K562 (cell line): ENCODE measurements around the gene CLEC2L. TPM values are rescaled to one million over a fixed set of nuclear protein-coding genes. Genes with fewer than 3 reads are reported as not detected.

Source experiments
- CC2D1A ChIP-seq: fragments of 450-650 bp; IDR thresholded peaks from 2 replicates; pipeline ENCODE4 v1.6.1; 2017; ENCODE audit warnings: mild to moderate bottlenecking
- EZH2 ChIP-seq: IDR thresholded peaks from 2 replicates; pipeline ENCODE4 v1.6.1; 2012; ENCODE audit warnings: low read depth, mild to moderate bottlenecking, inconsistent platforms, low read length, borderline replicate concordance
- MBD2 ChIP-seq: sonication (generic); IDR thresholded peaks from 2 replicates; pipeline ENCODE4 v1.6.1; 2016; ENCODE audit warnings: low read depth, borderline replicate concordance
- OTX1 ChIP-seq: fragments of 450-650 bp; formaldehyde crosslinking; IDR thresholded peaks from 2 replicates; pipeline ENCODE4 v1.4.0; 2022; ENCODE audit warnings: mild to moderate bottlenecking
- PRMT5 ChIP-seq: sonication (generic); formaldehyde crosslinking; IDR thresholded peaks from 2 replicates; pipeline ENCODE4 v1.5.0; 2020; ENCODE audit warnings: missing genetic modification reagents
- RBM39 ChIP-seq: fragments of 200-400 bp; formaldehyde crosslinking; optimal IDR thresholded peaks from 2 replicates; pipeline ENCODE3; 2018; ENCODE audit warnings: low read depth, low read length
- TAF7 ChIP-seq: fragments of 450-650 bp; IDR thresholded peaks from 2 replicates; pipeline ENCODE4 v1.6.1; 2016; ENCODE audit warnings: missing genetic modification characterization, missing compliant biosample characterization
- TAL1 ChIP-seq: fragments of 450-650 bp; IDR thresholded peaks from 2 replicates; pipeline ENCODE4 v1.6.1; 2016; ENCODE audit warnings: mild to moderate bottlenecking
- YY1 ChIP-seq, 3 experiments: IDR thresholded peaks; 2 replicates each; pipeline ENCODE4 v1.6.1; 2011; ENCODE audit warnings: low read length in 2 of 3, mild to moderate bottlenecking in 2 of 3, moderate library complexity in 2 of 3, borderline replicate concordance in 1 of 3, control low read depth in 1 of 3, low read depth in 1 of 3; ENCODE audit not compliant: insufficient read depth in 3 of 3, insufficient replicate concordance in 2 of 3, control insufficient read depth in 1 of 3, insufficient read length in 1 of 3; ENCODE audit errors: extremely low read depth in 1 of 3
- ZNF695 ChIP-seq: fragments of 450-650 bp; formaldehyde crosslinking; IDR thresholded peaks from 2 replicates; pipeline ENCODE4 v1.4.0; 2020; ENCODE audit warnings: mild to moderate bottlenecking, moderate library complexity
- polyA plus RNA-seq, 8 experiments: library from polyadenylated mRNA; depleted of rRNA in 4 of 8; stranded (reverse) in 5 of 8; unstranded in 3 of 8; fragments of >200 nt; fragmentation: Nextera tagmentation in 2 of 8; fragmentation: Illumina TruSeq in 1 of 8; extraction: Ambion mirVana in 2 of 8; extraction: Trizol in 1 of 8; gene quantifications; 2 replicates each; pipeline versions ENCODE4 v1.2.1 to v1.2.3, GENCODE V29; 2011 to 2014; ENCODE audit warnings: inconsistent platforms in 1 of 8, missing spikeins in 1 of 8
- total RNA-seq, 7 experiments: library from RNA; depleted of rRNA in 6 of 7; stranded (reverse); fragments of >200 nt in 6 of 7; fragmentation: Illumina TruSeq in 2 of 7; extraction: Trizol in 2 of 7; gene quantifications; 2 replicates each; pipeline versions ENCODE4 v1.2.1 to v1.2.3, GENCODE V29; 2011 to 2021; ENCODE audit warnings: low replicate concordance in 1 of 7
- TF ChIP-seq, protein P1 (sequence below): fragments of 450-650 bp; formaldehyde crosslinking; IDR thresholded peaks from 2 replicates; pipeline ENCODE4 v1.4.0; 2020; ENCODE audit warnings: mild to moderate bottlenecking, mixed read lengths
- TF ChIP-seq, protein P2 (sequence below): fragments of 450-650 bp; IDR thresholded peaks from 2 replicates; pipeline ENCODE4 v1.6.1; 2016; ENCODE audit warnings: low read depth, mild to moderate bottlenecking, moderate library complexity
- TF ChIP-seq, protein P3 (sequence below): sonication (generic); formaldehyde crosslinking; IDR thresholded peaks from 2 replicates; pipeline ENCODE4 v1.8.1; 2023; ENCODE audit warnings: mild to moderate bottlenecking, missing genetic modification reagents
- TF ChIP-seq, protein P4 (sequence below): fragments of 250-450 bp; sonication (Bioruptor Pico); IDR thresholded peaks from 2 replicates; pipeline ENCODE4 v1.8.0; 2021; ENCODE audit warnings: borderline replicate concordance, mild to moderate bottlenecking, moderate library complexity; ENCODE audit not compliant: poor library complexity, severe bottlenecking
- TF ChIP-seq, protein P5 (sequence below): sonication (generic); formaldehyde crosslinking; IDR thresholded peaks from 2 replicates; pipeline ENCODE4 v1.8.0; 2022; ENCODE audit warnings: mild to moderate bottlenecking, missing genetic modification reagents
- TF ChIP-seq, protein P6 (sequence below): sonication (generic); formaldehyde crosslinking; IDR thresholded peaks from 2 replicates; pipeline ENCODE4 v1.9.0; 2022; ENCODE audit warnings: mild to moderate bottlenecking, missing genetic modification reagents
- TF ChIP-seq, protein P7 (sequence below): fragments of 450-650 bp; formaldehyde crosslinking; IDR thresholded peaks from 2 replicates; pipeline ENCODE4 v1.4.0; 2022; ENCODE audit warnings: missing genetic modification characterization

Gene CLEC2L
- total and polyA plus RNA-seq, 9 of the 15 experiments (the other 6 are each of a cell fraction or from before 2014, with no cell fraction given): 0.84 to 5.5 (median 1.8) TPM

DNA sequence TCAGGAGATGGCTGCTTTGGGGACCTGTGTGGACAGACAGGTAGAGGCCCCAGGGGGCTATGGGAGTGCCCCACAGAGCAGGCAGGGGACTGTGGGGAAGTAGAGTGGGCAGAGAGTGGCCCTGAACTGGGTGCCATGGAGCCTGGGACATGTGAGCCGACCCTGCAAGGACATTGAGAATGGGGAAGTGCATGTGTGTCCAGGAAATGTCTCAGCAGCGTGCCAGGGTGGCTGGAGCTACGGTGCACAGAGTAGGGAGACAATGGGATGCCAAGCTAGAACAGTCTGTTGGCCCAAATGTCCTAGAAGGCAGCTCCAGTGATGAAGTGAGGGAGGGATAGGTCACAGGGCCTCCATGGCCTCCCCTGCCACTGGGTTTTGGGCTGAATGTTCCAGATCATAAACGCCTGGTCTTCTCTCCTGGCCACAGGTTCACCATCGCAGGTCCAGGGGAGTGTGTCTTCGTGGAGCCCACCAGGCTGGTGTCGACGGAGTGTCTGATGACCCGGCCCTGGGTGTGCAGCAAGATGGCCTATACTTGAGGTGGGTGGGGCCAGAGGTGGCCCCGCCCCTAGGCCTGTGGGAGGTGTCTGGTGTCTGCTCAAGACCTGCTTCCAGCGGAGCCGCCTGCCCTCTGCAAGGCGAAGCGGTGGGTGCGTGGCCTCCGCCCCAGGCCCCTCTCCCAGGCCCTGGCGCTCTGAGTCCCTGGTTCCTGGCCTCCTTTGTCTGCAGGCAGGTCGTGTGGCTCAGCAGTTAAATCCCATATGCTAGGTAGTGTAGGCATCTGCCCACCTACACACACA lies 20.5 kb downstream of the CLEC2L start (continued):
- TF ChIP-seq RBM39 (no peak), YY1 (IDR thresholded peaks at IDR 0.05; ENCODE audit: borderline replicate concordance in 1 of 3, control insufficient read depth in 1 of 3, extremely low read depth in 1 of 3, insufficient read depth in 3 of 3, insufficient read length in 1 of 3, insufficient replicate concordance in 2 of 3, low read depth in 1 of 3, low read length in 2 of 3) (peak in 1 of 3 experiments; percentile 66), MBD2 (no peak), EZH2 (no peak; the same call in 1 of the 2 replicates), PRMT5 (CRISPR knock-in tag) (no peak), CC2D1A (no peak), ZNF695 (CRISPR knock-in tag) (no peak), TAL1 (no peak), OTX1 (CRISPR knock-in tag) (no peak), TAF7 (no peak)
- TF ChIP-seq, protein P1, sequence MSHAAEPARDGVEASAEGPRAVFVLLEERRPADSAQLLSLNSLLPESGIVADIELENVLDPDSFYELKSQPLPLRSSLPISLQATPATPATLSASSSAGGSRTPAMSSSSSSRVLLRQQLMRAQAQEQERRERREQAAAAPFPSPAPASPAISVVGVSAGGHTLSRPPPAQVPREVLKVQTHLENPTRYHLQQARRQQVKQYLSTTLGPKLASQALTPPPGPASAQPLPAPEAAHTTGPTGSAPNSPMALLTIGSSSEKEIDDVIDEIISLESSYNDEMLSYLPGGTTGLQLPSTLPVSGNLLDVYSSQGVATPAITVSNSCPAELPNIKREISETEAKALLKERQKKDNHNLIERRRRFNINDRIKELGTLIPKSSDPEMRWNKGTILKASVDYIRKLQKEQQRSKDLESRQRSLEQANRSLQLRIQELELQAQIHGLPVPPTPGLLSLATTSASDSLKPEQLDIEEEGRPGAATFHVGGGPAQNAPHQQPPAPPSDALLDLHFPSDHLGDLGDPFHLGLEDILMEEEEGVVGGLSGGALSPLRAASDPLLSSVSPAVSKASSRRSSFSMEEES: no peak
- TF ChIP-seq, protein P2, sequence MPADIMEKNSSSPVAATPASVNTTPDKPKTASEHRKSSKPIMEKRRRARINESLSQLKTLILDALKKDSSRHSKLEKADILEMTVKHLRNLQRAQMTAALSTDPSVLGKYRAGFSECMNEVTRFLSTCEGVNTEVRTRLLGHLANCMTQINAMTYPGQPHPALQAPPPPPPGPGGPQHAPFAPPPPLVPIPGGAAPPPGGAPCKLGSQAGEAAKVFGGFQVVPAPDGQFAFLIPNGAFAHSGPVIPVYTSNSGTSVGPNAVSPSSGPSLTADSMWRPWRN: no peak
- TF ChIP-seq, protein P3, sequence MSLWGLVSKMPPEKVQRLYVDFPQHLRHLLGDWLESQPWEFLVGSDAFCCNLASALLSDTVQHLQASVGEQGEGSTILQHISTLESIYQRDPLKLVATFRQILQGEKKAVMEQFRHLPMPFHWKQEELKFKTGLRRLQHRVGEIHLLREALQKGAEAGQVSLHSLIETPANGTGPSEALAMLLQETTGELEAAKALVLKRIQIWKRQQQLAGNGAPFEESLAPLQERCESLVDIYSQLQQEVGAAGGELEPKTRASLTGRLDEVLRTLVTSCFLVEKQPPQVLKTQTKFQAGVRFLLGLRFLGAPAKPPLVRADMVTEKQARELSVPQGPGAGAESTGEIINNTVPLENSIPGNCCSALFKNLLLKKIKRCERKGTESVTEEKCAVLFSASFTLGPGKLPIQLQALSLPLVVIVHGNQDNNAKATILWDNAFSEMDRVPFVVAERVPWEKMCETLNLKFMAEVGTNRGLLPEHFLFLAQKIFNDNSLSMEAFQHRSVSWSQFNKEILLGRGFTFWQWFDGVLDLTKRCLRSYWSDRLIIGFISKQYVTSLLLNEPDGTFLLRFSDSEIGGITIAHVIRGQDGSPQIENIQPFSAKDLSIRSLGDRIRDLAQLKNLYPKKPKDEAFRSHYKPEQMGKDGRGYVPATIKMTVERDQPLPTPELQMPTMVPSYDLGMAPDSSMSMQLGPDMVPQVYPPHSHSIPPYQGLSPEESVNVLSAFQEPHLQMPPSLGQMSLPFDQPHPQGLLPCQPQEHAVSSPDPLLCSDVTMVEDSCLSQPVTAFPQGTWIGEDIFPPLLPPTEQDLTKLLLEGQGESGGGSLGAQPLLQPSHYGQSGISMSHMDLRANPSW (CRISPR knock-in tag): 0 out of 2 replicates have a peak, but pooled peaks have one; percentile 47
- TF ChIP-seq, protein P4, sequence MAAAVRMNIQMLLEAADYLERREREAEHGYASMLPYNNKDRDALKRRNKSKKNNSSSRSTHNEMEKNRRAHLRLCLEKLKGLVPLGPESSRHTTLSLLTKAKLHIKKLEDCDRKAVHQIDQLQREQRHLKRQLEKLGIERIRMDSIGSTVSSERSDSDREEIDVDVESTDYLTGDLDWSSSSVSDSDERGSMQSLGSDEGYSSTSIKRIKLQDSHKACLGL (CRISPR knock-in tag): no peak
- TF ChIP-seq, protein P5, sequence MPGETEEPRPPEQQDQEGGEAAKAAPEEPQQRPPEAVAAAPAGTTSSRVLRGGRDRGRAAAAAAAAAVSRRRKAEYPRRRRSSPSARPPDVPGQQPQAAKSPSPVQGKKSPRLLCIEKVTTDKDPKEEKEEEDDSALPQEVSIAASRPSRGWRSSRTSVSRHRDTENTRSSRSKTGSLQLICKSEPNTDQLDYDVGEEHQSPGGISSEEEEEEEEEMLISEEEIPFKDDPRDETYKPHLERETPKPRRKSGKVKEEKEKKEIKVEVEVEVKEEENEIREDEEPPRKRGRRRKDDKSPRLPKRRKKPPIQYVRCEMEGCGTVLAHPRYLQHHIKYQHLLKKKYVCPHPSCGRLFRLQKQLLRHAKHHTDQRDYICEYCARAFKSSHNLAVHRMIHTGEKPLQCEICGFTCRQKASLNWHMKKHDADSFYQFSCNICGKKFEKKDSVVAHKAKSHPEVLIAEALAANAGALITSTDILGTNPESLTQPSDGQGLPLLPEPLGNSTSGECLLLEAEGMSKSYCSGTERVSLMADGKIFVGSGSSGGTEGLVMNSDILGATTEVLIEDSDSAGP (CRISPR knock-in tag): peak; percentile 30; the same call in 1 of the 2 replicates
- TF ChIP-seq, protein P6, sequence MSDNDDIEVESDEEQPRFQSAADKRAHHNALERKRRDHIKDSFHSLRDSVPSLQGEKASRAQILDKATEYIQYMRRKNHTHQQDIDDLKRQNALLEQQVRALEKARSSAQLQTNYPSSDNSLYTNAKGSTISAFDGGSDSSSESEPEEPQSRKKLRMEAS: peak; percentile 68
- TF ChIP-seq, protein P7, sequence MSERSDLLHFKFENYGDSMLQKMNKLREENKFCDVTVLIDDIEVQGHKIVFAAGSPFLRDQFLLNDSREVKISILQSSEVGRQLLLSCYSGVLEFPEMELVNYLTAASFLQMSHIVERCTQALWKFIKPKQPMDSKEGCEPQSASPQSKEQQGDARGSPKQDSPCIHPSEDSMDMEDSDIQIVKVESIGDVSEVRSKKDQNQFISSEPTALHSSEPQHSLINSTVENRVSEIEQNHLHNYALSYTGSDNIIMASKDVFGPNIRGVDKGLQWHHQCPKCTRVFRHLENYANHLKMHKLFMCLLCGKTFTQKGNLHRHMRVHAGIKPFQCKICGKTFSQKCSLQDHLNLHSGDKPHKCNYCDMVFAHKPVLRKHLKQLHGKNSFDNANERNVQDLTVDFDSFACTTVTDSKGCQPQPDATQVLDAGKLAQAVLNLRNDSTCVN (CRISPR knock-in tag): no peak
